Neural cell (in vitro differentiated cells): Measurements from ENCODE around the gene PALD1.

ENCODE experiments used
- EP300 ChIP-seq: fragments of 450-650 bp; conservative IDR thresholded peaks from 2 replicates; pipeline ENCODE4 v1.6.1; 2014; ENCODE audit warnings: antibody characterized with exemption, mild to moderate bottlenecking, moderate library complexity; ENCODE audit not compliant: poor library complexity, severe bottlenecking
- TAF1 ChIP-seq: IDR thresholded peaks from 2 replicates; pipeline ENCODE4 v1.6.1; 2012; ENCODE audit warnings: low read depth

- TF ChIP-seq TAF1 (no peak), EP300 (no peak)
These were observed 83.6 kb downstream of the PALD1 start for GRCh38 chr10:70562036-70562755.
